Endothelial cell of hepatic sinusoid (primary cell): ENCODE results near the gene ZNF175.
"Not testable (repeated sequence)": the region's sequence is repeated elsewhere in the genome, so short reads cannot be mapped to it uniquely, and the experiment has no call there.

Experiments
- in situ Hi-C: cut with HindIII; loops from 2 replicates; pipeline ENCODE4 v1.10.0; 2017; ENCODE audit warnings: low sequenced_read_pairs

ZNF175 gene

GRCh38 chr19:51621178-51621577 lies 50.1 kb downstream of the ZNF175 start:
- in situ Hi-C loops: no loop called here

GRCh38 chr19:51626675-51627074 lies 55.6 kb downstream of the ZNF175 start:
- in situ Hi-C loops: no loop called here

GRCh38 chr19:51627491-51628138 lies 56.5 kb downstream of the ZNF175 start:
- in situ Hi-C loops: no loop called here

GRCh38 chr19:51628153-51628939 lies 57.3 kb downstream of the ZNF175 start:
- in situ Hi-C loops: no loop called here

GRCh38 chr19:51630315-51630714 lies 59.2 kb downstream of the ZNF175 start, which contains the start of gene SIGLEC5:
Gene SIGLEC5 (minus strand): TSS chr19:51630401. CDS start chr19:51630335, 66 bp downstream.
- in situ Hi-C loops: not testable (repeated sequence)

DNA sequence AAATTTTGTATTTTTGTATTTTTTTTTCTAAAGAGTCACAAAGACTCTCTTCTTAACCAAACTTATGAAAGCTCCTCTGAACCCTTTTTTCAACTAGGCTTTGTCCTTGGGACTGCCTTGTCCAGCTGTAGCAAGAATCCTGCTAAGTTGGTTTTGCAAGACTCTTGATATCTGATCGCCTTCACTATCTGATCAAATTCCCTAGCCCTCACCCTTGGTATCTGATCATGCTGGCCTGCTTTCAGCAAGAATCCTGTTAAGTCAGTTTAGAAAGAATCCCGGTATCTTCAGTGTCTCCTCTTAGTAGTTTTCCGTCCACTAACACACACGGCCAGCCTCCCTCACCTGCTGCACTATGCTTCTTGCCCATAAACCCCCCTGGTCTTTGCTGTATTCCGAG lies 61.0 kb downstream of the ZNF175 start:
- in situ Hi-C loops: no loop called here

DNA sequence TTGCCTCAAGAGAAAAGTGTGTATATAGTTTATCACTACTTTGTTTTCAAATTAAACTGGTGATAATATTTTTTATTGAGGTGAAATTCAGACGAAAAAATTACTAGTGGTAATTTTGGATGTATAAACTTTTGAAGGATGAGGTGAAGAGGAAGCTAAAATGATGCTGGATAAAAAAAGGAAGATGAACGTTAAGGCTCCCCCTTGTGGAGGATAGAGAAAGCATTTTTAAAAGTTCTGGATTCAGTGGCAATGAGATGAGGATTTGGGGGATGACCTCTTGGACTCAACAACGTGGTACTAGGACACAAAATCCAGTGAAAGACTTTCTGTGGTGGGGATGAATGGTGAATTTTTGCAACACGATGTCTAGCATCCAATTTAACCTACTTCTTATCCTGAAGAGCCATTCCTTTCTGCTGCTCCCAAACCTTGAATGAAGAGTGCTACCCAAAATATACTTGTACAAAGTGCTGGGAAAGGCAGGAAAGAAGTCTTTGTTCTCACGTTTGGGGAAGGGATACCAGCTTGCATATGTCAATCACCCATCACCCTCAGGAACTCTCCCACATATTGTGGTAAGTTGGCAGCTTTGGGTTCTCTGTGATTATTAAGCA lies 66.4 kb downstream of the ZNF175 start:
- in situ Hi-C loops: no loop called here

DNA sequence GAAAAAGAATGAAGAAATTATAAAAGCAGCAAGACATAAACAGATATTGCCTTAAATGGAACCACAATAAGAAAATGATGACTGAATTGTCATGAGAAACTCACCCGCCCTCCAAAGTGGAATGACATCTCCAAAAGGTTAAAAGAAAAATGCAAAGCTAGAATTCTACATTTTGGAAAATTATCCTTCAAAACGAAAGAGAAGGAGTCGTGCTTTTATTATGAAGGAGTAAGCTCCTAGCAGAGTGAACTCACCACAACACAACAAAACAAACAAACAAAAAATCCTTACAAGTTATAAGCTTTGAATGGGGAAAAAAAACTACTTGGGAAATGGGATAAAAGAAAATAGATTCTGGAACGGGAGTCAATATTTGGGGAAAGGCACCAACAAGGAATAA lies 68.8 kb downstream of the ZNF175 start:
- in situ Hi-C loops: no loop called here

- in situ Hi-C loops: no loop called here
These were observed 69.3 kb downstream of the ZNF175 start for GRCh38 chr19:51640386-51640785.

GRCh38 chr19:51641648-51642047 lies 70.6 kb downstream of the ZNF175 start:
- in situ Hi-C loops: no loop called here
